Progenitor cell of endocrine pancreas (in vitro differentiated cells): ENCODE results near the gene CERCAM. TPM values are rescaled to one million over a fixed set of nuclear protein-coding genes. Genes with fewer than 3 reads are reported as not detected.

Experiments used
- DNase-seq: peaks from one replicate; pipeline ENCODE4 v3.0.0; 2021; ENCODE audit warnings: low spot score; ENCODE audit not compliant: unreplicated experiment
- H3K27ac Mint-ChIP-seq: 2 replicates; pipeline ENCODE4 v1.8.0; 2021; ENCODE audit warnings: mild to moderate bottlenecking, moderate library complexity, mixed read lengths
- H3K27me3 Mint-ChIP-seq: 2 replicates; pipeline ENCODE4 v1.8.0; 2021; ENCODE audit warnings: mixed read lengths
- H3K36me3 Mint-ChIP-seq: 2 replicates; pipeline ENCODE4 v1.8.0; 2022; ENCODE audit warnings: mixed read lengths; ENCODE audit not compliant: insufficient read depth
- H3K4me1 Mint-ChIP-seq: 2 replicates; pipeline ENCODE4 v1.8.0; 2021; ENCODE audit warnings: low read depth, mixed read lengths
- H3K4me3 Mint-ChIP-seq: 2 replicates; pipeline ENCODE4 v1.8.0; 2021; ENCODE audit warnings: low read depth, mild to moderate bottlenecking, moderate library complexity, mixed read lengths
- H3K9me3 Mint-ChIP-seq: 2 replicates; pipeline ENCODE4 v1.8.0; 2021; ENCODE audit warnings: low read depth, mixed read lengths
- CTCF ChIP-seq: fragments of 200-600 bp; sonication (generic); IDR thresholded peaks from one replicate; pipeline ENCODE4 v1.5.0; 2021; ENCODE audit warnings: antibody characterized with exemption, mild to moderate bottlenecking; ENCODE audit not compliant: unreplicated experiment
- microRNA-seq: library from miRNA; unstranded; fragments of <30 nt; microRNA quantifications from one replicate; pipeline ENCODE4 v1.1.0, GENCODE V29; 2020; ENCODE audit warnings: borderline number of aligned reads; ENCODE audit not compliant: unreplicated experiment
- total RNA-seq: library from RNA; stranded (reverse); gene quantifications from 2 replicates; pipeline ENCODE4 v1.2.1, GENCODE V29; 2021

Gene CERCAM
- total RNA-seq, 1 donor from 2014 or later, result 19.6 TPM

- Mint-ChIP-seq H3K27me3 (no peaks in the 10 kb centered on the region), H3K36me3 (peaks cover 26% of the 10 kb centered on the region), H3K9me3 (no peaks in the 10 kb centered on the region), H3K4me1 (no peaks in the 10 kb centered on the region), H3K4me3 (no peak overlapping the region), H3K27ac (peak overlapping the region; percentile 46)
- DNase-seq, result no peak
- no peak for TF ChIP-seq CTCF
Measured at GRCh38 chr9:128484686-128485413, 64.2 kb downstream of the CERCAM start.

- TF ChIP-seq CTCF, result no peak
- Mint-ChIP-seq H3K9me3 (no peaks in the 10 kb centered on the region), H3K4me3 (no peak overlapping the region), H3K36me3 (peaks cover 26% of the 10 kb centered on the region), H3K27me3 (no peaks in the 10 kb centered on the region), H3K4me1 (no peaks in the 10 kb centered on the region), H3K27ac (no peak overlapping the region)
- no peak for DNase-seq
Measured at GRCh38 chr9:128485414-128485855, 64.8 kb downstream of the CERCAM start.

GRCh38 chr9:128486201-128486600, 65.5 kb downstream of the CERCAM start:
- no peak for TF ChIP-seq CTCF
- Mint-ChIP-seq H3K4me3 (no peak overlapping the region), H3K4me1 (no peaks in the 10 kb centered on the region), H3K36me3 (peaks cover 28% of the 10 kb centered on the region), H3K27ac (no peak overlapping the region), H3K9me3 (no peaks in the 10 kb centered on the region), H3K27me3 (no peaks in the 10 kb centered on the region)
- no peak for DNase-seq

Small RNAs within 50 kb of the gene (microRNA-seq; reads per million reads assigned to microRNA genes)
- not detected for gene MIR219B

Other genes with a start within 250 kb of the CERCAM start
- gene CIZ1, start 229.3 kb upstream of the CERCAM start, total RNA-seq, result 155 and 164 TPM in 2 replicates
- gene DNM1, start 217.5 kb upstream of the CERCAM start, total RNA-seq, result 34.1 and 38.0 TPM in 2 replicates
- gene GOLGA2, start 144.8 kb upstream of the CERCAM start, total RNA-seq, result 87.0 and 108 TPM in 2 replicates
- gene SWI5, start 144.6 kb upstream of the CERCAM start, total RNA-seq, result 18.8 and 20.7 TPM in 2 replicates
- gene TRUB2, start 98.4 kb upstream of the CERCAM start, total RNA-seq, result 29.2 and 31.6 TPM in 2 replicates
- gene COQ4, start 98.0 kb upstream of the CERCAM start, total RNA-seq, result 64.5 and 68.5 TPM in 2 replicates
- gene SLC27A4, start 80.3 kb upstream of the CERCAM start, total RNA-seq, result 26.4 and 28.3 TPM in 2 replicates
- gene URM1, start 49.5 kb upstream of the CERCAM start, total RNA-seq, result 54.4 and 60.9 TPM in 2 replicates
- gene ODF2, start 35.1 kb downstream of the CERCAM start, total RNA-seq, result 38.6 and 45.0 TPM in 2 replicates
- 19.0 and 19.6 TPM in 2 replicates for gene GLE1, start 83.9 kb downstream of the CERCAM start, total RNA-seq
- gene SPTAN1, start 131.7 kb downstream of the CERCAM start, total RNA-seq, result 448 and 450 TPM in 2 replicates
- 83.4 and 85.4 TPM in 2 replicates for gene DYNC2I2, start 236.0 kb downstream of the CERCAM start, total RNA-seq